WTC11 (cell line): ENCODE results near the gene GGCX. TPM values are rescaled to one million over a fixed set of nuclear protein-coding genes. Genes with fewer than 3 reads are reported as not detected.

ENCODE experiments used
- ATAC-seq: fragments of 200-7000 bp; cut with Tn5 transposase; 2 replicates; pipeline ENCODE4 v1.10.0; 2021; ENCODE audit warnings: mild to moderate bottlenecking, moderate library complexity
- CTCF ChIA-PET: fragments of 300-600 bp; sonication (Branson Sonifier 250); formaldehyde crosslinking; loops from one replicate; lab custom pipeline; 2021; ENCODE audit warnings: antibody characterized with exemption; lab: Charles Lee
- POLR2A ChIA-PET: fragments of 350-600 bp; sonication (Branson Sonifier 250); formaldehyde crosslinking; loops from one replicate; lab custom pipeline; 2021; ENCODE audit warnings: antibody characterized with exemption; lab: Charles Lee
- DNase-seq: peaks from one replicate; pipeline ENCODE4 v3.0.0; 2021; ENCODE audit warnings: low spot score
- H3K27ac Mint-ChIP-seq: 2 replicates; pipeline ENCODE4 v1.8.0; 2021; ENCODE audit warnings: mixed read lengths
- H3K27me3 Mint-ChIP-seq: 2 replicates; pipeline ENCODE4 v1.8.0; 2021; ENCODE audit warnings: low read depth, mild to moderate bottlenecking, moderate library complexity, mixed read lengths
- H3K36me3 Mint-ChIP-seq: 2 replicates; pipeline ENCODE4 v1.8.0; 2021; ENCODE audit warnings: mixed read lengths
- H3K4me1 Mint-ChIP-seq: 2 replicates; pipeline ENCODE4 v1.8.0; 2022; ENCODE audit warnings: mixed read lengths
- H3K4me3 Mint-ChIP-seq: 2 replicates; pipeline ENCODE4 v1.8.0; 2021; ENCODE audit warnings: mild to moderate bottlenecking, moderate library complexity, mixed read lengths
- H3K9me3 Mint-ChIP-seq: 2 replicates; pipeline ENCODE4 v1.8.0; 2021; ENCODE audit warnings: mixed read lengths
- CDX4 ChIP-seq: fragments of 250-450 bp; sonication (Bioruptor Pico); IDR thresholded peaks from 2 replicates; pipeline ENCODE4 v1.9.0; 2021; ENCODE audit warnings: moderate library complexity, mild to moderate bottlenecking, inconsistent platforms, borderline replicate concordance
- NR3C1 ChIP-seq: sonication (generic); formaldehyde crosslinking; conservative IDR thresholded peaks from 2 replicates; pipeline ENCODE4 v1.8.1; 2023; ENCODE audit warnings: low read depth, mild to moderate bottlenecking, missing genetic modification reagents
- SMAD3 ChIP-seq: sonication (generic); formaldehyde crosslinking; IDR thresholded peaks from 2 replicates; pipeline ENCODE4 v1.8.0; 2022; ENCODE audit warnings: missing genetic modification reagents, mild to moderate bottlenecking, borderline replicate concordance
- SP1 ChIP-seq: sonication (generic); formaldehyde crosslinking; conservative IDR thresholded peaks from 2 replicates; pipeline ENCODE4 v1.8.1; 2022; ENCODE audit warnings: missing genetic modification reagents
- ZMAT4 ChIP-seq: fragments of 250-450 bp; sonication (Bioruptor Pico); IDR thresholded peaks from 2 replicates; pipeline ENCODE4 v1.9.0; 2021; ENCODE audit warnings: mild to moderate bottlenecking
- ZNF423 ChIP-seq: fragments of 250-450 bp; sonication (Bioruptor Pico); IDR thresholded peaks from 2 replicates; pipeline ENCODE4 v2.1.2; 2022; ENCODE audit warnings: mild to moderate bottlenecking, moderate library complexity
- ZNF512 ChIP-seq: sonication (generic); formaldehyde crosslinking; IDR thresholded peaks from 2 replicates; pipeline ENCODE4 v1.8.1; 2022; ENCODE audit warnings: missing genetic modification reagents, borderline replicate concordance
- total RNA-seq: library from RNA; stranded (reverse); gene quantifications from 3 replicates; pipeline ENCODE4 v1.2.3, GENCODE V29; 2021

Gene GGCX
- total RNA-seq, 1 experiment from 2014 or later, result 40.9 TPM

- CTCF ChIA-PET, result no interaction called here
- DNase-seq (no peak), ATAC-seq (no peak)
- Mint-ChIP-seq H3K27ac (no peak overlapping the region), H3K27me3 (no peaks in the 10 kb centered on the region), H3K4me3 (no peak overlapping the region), H3K9me3 (peaks cover 7% of the 10 kb centered on the region), H3K36me3 (no peaks in the 10 kb centered on the region), H3K4me1 (peaks cover 17% of the 10 kb centered on the region)
- POLR2A ChIA-PET, result no interaction called here
- TF ChIP-seq ZNF512 (CRISPR knock-in tag), result no peak
These were observed 63.2 kb downstream of the GGCX start for GRCh38 chr2:85497944-85498630.

- no peak for TF ChIP-seq ZNF423 (CRISPR knock-in tag)
- TF ChIP-seq SMAD3 (CRISPR knock-in tag), result no peak
- no peak for TF ChIP-seq NR3C1 (CRISPR knock-in tag)
- TF ChIP-seq CDX4, result no peak
- no peak for TF ChIP-seq ZMAT4 (CRISPR knock-in tag)
- no peak for TF ChIP-seq SP1
- TF ChIP-seq, all 79 proteins: peak for 0
- DNase-seq (no peak), ATAC-seq (no peak)
- Mint-ChIP-seq H3K4me1 (peaks cover 17% of the 10 kb centered on the region), H3K27ac (no peak overlapping the region), H3K27me3 (no peaks in the 10 kb centered on the region), H3K36me3 (no peaks in the 10 kb centered on the region), H3K9me3 (peaks cover 7% of the 10 kb centered on the region), H3K4me3 (no peak overlapping the region)
- ChIA-PET CTCF (interaction anchor here (0.5 kb wide), 1 partner anchor 177 kb away, joined by 4 read pairs; no protein-coding TSS in a partner anchor), POLR2A (no interaction called here)
These were observed 64.9 kb downstream of the GGCX start for GRCh38 chr2:85496436-85496835.

Other genes starting within 250 kb of the GGCX start
- 42.2 to 43.9 TPM (median 43.7 TPM) in 3 replicates for gene TGOLN2, start 233.5 kb downstream of the GGCX start, total RNA-seq
- gene RETSAT, start 207.0 kb downstream of the GGCX start, total RNA-seq, result 18.9 to 24.4 TPM (median 21.6 TPM) in 3 replicates
- gene ELMOD3, start 206.7 kb downstream of the GGCX start, total RNA-seq, result 9.7 to 10.8 TPM (median 10.6 TPM) in 3 replicates
- gene CAPG, start 151.1 kb downstream of the GGCX start, total RNA-seq, result 117 to 139 TPM (median 131 TPM) in 3 replicates
- gene SH2D6, start 142.8 kb downstream of the GGCX start, total RNA-seq, result 0.50 to 1.2 TPM (median 0.94 TPM) in 3 replicates
- gene MAT2A, start 22.3 kb downstream of the GGCX start, total RNA-seq, result 208 to 222 TPM (median 208 TPM) in 3 replicates
- gene VAMP8, start 16.1 kb upstream of the GGCX start, total RNA-seq, result 48.8 to 55.4 TPM (median 52.0 TPM) in 3 replicates
- 6.3 to 7.4 TPM (median 7.0 TPM) in 3 replicates for gene VAMP5, start 22.9 kb upstream of the GGCX start, total RNA-seq
- gene RNF181, start 34.3 kb upstream of the GGCX start, total RNA-seq, result 95.4 to 108 TPM (median 102 TPM) in 3 replicates
- 20.9 to 23.1 TPM (median 21.6 TPM) in 3 replicates for gene TMEM150A, start 41.2 kb upstream of the GGCX start, total RNA-seq
- gene C2orf68, start 50.6 kb upstream of the GGCX start, total RNA-seq, result 63.8 to 69.6 TPM (median 65.0 TPM) in 3 replicates
- gene USP39, start 54.7 kb upstream of the GGCX start, total RNA-seq, result 72.4 to 81.6 TPM (median 75.4 TPM) in 3 replicates
- gene SFTPB, start 106.7 kb upstream of the GGCX start, total RNA-seq, result 7.6 to 10.7 TPM (median 9.0 TPM) in 3 replicates
- gene GNLY, start 132.9 kb upstream of the GGCX start, total RNA-seq, result 0.44 TPM in 1 of 3 replicates, not detected in the others
- 0.23 to 0.81 TPM (median 0.57 TPM) in 3 replicates for gene ATOH8, start 192.5 kb upstream of the GGCX start, total RNA-seq